GM10847 (cell line): ENCODE measurements around the gene EI24.

ENCODE experiments used
- POLR2A ChIP-seq: IDR thresholded peaks from 2 replicates; pipeline ENCODE4 v1.6.1; 2011; ENCODE audit not compliant: insufficient read length; ENCODE audit errors: extremely low read depth

The EI24 gene

GRCh38 chr11:125568970-125569914 is at the start of gene EI24:
EI24 (plus strand) TSS chr11:125569477; CDS start chr11:125572528, 3,051 bp downstream.
- peak; percentile 91 for TF ChIP-seq POLR2A

DNA sequence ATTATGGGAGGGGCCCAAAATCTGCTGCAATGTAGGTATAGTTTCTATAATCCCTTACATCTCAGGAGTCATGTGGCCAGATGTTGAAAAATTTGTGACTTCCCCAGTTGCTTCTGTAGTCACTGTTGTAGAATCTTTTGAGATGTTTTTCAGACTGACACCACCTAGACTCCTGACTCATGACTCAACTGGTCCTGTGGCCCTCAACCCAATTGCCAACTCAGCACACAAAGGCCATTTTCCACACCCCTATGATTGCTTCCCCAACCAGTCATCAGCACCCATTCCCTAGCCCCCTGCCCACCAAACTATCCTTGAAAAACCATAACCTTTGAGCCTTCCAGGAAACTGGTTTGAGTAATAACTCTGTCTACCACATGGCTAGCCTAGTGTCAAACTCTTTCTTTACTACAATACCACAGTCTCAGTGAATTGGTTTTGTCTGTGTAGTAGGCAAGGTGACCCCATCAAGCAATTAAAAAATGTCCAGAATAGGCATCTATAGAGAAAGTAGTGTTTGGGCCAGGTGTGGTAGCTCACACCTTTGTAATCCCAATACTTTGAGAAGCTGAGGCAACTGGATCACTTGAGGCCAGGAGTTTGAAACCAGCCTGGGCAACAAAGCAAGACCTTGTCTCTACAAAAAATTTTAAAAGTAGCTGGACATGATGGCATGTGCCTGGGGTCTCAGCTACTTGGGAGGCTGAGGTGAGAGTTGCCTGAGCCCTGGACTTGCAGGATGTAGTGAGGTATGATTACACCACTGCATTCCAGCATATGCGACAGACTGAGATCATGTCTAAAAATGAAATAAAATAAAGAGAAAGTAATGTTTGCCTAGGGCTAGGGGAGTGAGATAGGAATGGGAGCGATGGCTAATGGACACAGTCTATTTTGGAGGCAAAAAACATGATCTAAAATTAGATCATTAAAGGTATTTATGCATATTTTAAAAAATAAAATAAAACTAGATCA is 49.1 kb upstream of the EI24 start:
- TF ChIP-seq POLR2A: no peak

GRCh38 chr11:125525303-125525702 is 44.0 kb upstream of the EI24 start:
- TF ChIP-seq POLR2A: no peak

- no peak for TF ChIP-seq POLR2A
Observed at GRCh38 chr11:125532668-125533067, 36.6 kb upstream of the EI24 start.

DNA sequence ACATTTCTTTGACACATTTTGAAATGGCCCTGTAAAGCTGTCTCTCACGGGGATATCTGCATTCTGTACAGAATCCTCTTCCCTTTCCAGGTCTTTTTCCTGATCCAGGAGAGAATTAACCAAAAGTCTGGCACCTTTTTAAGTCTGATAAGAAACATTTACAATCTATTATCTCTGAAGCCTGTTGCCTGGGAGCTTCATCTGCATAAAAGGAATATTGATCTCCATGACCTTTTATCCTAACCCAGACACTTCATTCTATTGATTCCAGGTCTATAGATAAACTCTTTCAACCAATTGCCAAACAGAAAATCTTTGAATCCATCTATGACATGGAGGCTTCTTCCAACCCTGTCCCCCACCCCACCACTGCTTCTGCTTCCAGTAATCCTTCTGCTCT is 33.7 kb upstream of the EI24 start:
- no peak for TF ChIP-seq POLR2A

DNA sequence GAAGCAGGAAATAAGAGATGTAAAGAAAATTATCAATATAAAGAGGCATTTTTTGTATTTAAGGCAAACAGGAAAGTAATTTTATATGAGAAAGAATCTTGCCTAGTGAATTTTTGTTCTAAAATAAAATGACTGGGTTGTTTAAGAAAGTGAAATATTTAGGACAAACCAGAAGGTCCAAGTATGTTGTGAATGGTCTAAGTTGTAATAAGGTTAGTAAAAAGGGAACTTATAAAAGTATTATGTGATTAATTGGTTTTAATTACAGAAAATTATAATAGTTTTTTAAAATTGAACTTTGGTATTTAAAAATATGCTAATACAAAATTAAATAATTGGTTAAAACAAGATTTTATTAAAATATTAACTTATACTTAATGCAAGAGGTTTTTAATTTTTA is 26.6 kb upstream of the EI24 start:
- TF ChIP-seq POLR2A: no peak

DNA sequence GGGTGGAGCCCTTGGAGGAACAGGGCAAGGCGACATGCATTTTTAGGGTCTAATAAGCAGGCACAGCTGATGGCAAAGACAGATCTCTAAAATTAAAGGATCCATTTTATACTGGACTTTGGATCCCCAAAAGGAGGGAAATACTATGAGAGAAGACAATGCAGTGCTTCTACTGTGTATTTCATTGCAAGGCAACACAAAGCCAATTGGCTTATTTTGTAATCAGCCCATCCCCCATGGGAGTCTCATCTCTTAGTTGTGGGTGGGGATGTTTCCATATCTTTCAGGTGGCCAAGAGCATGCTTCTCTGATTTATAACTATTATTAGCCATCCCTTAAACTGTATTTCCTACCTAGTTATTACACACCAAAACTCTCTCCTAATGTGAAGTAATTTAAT is 18.5 kb upstream of the EI24 start:
- TF ChIP-seq POLR2A: no peak

GRCh38 chr11:125551835-125552342 is 17.4 kb upstream of the EI24 start:
- no peak for TF ChIP-seq POLR2A

GRCh38 chr11:125552927-125553326 is 16.4 kb upstream of the EI24 start:
- TF ChIP-seq POLR2A: no peak

DNA sequence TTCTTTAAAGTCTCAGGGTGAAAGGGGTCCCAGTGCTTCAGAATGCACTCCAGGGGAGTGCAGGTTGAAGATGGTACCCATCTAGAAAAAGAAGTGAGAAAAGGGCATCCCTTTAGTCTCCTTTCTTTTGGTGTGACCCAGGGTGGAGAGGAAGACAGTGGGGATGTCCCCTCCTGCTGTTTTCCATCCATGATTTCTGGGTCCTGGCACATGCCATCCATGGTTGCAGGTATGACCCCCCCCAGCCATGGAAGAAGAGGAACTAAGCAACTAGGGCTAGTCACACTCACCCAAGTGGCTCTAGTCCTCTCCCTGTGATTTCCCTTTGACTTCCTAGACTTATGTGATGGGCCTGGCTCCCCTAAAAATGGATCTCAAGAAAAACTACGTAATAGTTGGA is 15.9 kb upstream of the EI24 start:
- no peak for TF ChIP-seq POLR2A

DNA sequence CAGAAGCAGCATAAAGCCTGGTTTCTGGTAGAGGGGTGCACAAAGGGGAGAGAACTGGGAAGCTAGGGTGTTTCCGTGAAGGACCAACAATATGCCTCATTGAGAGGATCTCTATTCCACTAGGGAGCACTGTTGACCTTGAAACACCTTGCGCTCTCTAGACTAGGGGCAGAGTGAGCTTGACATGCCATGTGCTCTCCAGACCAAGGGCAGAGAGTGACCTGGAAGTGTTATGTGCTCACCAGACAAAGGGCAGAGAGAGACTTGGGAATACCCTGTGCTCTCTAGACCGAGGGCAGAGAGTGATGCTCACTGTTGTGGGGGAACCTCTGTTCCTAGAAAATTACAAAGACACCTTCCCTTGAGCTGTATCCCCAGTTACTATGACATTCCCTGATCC is 15.2 kb upstream of the EI24 start:
- TF ChIP-seq POLR2A: no peak

GRCh38 chr11:125559888-125560287 is 9.4 kb upstream of the EI24 start:
- no peak for TF ChIP-seq POLR2A

GRCh38 chr11:125561924-125562323 is 7.4 kb upstream of the EI24 start:
- no peak for TF ChIP-seq POLR2A

- TF ChIP-seq POLR2A: no peak
Observed at GRCh38 chr11:125562430-125562829, 6.8 kb upstream of the EI24 start.

GRCh38 chr11:125564357-125564756 is 4.9 kb upstream of the EI24 start:
- no peak for TF ChIP-seq POLR2A

- no peak for TF ChIP-seq POLR2A
Observed at GRCh38 chr11:125566235-125566634, 3.0 kb upstream of the EI24 start.
